Activated CD4-positive, alpha-beta T cell treated with anti-CD3 and anti-CD28 coated beads, Interleukin-2, amount 50 U/mL, for 1 hour (primary cell): ENCODE measurements around the gene BBS1.
"Not testable (repeated sequence)": the region's sequence is repeated elsewhere in the genome, so short reads cannot be mapped to it uniquely, and the experiment has no call there.

Experiments used
- DNase-seq: peaks from one replicate; pipeline ENCODE4 v3.0.0-alpha.2; 2020

The BBS1 gene

GRCh38 chr11:66582565-66583147, 72.2 kb downstream of the BBS1 start:
- not testable (repeated sequence) for DNase-seq
